SK-N-SH treated with all-trans-retinoic acid at 6 μM for 48 hours (cell line): Measurements from ENCODE around the gene NOXO1.

Source experiments
- ESRRG ChIP-seq: fragments of 250-450 bp; sonication (Bioruptor Pico); IDR thresholded peaks from 2 replicates; pipeline ENCODE4 v1.6.1; 2021; ENCODE audit warnings: mild to moderate bottlenecking
- PATZ1 ChIP-seq: fragments of 250-450 bp; sonication (Bioruptor Pico); IDR thresholded peaks from 2 replicates; pipeline ENCODE4 v1.8.0; 2020; ENCODE audit warnings: mild to moderate bottlenecking, moderate library complexity, borderline replicate concordance
- ZFP30 ChIP-seq: fragments of 450-650 bp; formaldehyde crosslinking; IDR thresholded peaks from 2 replicates; pipeline ENCODE4 v1.5.0; 2022; ENCODE audit warnings: mild to moderate bottlenecking, moderate library complexity

- TF ChIP-seq ESRRG, result no peak
- no peak for TF ChIP-seq PATZ1
- no peak for TF ChIP-seq ZFP30 (CRISPR knock-in tag)
Measured at GRCh38 chr16:1990101-1990350, 8.8 kb upstream of the NOXO1 start.
